ENCODE results near the gene CACNA2D4.

DNA sequence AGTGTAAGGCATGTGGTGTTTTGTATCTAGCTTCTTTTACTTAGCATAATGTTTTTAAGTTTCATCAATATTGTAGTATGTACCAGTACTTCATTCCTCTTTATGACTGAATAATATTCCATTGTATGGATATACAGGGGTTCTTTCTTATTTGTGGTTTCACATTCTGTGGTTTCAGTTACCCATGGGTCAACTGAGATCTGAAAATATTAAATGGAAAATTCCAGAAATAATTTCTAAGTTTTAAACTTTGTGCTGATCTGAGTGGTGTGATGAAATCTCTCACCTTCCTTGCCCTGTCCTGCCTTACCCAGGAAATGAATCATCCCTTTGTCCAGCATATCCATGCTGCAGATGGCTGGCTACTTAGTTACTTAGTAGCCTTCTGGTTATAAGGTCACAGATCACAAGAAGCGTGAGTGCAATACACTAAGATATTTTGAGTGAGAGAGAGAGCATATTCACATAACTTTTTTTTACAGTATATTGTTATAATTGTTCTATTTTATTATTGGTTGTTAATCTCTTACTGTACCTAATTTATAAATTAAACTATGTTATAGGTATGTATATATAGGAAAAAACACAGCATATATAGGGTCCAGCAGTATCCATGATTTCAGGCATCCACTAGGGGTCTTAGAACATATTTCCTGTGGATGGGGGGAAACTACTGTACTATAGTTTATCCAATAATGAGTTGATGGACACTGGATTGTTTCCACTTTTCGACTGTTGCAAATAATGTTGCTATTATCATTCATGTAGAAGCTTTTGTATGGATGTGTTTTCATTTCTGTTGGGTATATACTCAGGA lies 157.7 kb downstream of the CACNA2D4 start:
- TF ChIP-seq, protein P1, sequence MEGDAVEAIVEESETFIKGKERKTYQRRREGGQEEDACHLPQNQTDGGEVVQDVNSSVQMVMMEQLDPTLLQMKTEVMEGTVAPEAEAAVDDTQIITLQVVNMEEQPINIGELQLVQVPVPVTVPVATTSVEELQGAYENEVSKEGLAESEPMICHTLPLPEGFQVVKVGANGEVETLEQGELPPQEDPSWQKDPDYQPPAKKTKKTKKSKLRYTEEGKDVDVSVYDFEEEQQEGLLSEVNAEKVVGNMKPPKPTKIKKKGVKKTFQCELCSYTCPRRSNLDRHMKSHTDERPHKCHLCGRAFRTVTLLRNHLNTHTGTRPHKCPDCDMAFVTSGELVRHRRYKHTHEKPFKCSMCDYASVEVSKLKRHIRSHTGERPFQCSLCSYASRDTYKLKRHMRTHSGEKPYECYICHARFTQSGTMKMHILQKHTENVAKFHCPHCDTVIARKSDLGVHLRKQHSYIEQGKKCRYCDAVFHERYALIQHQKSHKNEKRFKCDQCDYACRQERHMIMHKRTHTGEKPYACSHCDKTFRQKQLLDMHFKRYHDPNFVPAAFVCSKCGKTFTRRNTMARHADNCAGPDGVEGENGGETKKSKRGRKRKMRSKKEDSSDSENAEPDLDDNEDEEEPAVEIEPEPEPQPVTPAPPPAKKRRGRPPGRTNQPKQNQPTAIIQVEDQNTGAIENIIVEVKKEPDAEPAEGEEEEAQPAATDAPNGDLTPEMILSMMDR (IDR thresholded peaks at IDR 0.05), result no peak
- TF ChIP-seq POLR2A (IDR thresholded peaks at IDR 0.05), result no peak
